HepG2 (cell line): ENCODE measurements around the gene SCUBE1. TPM values are rescaled to one million over a fixed set of nuclear protein-coding genes. Genes with fewer than 3 reads are reported as not detected.
A peak's percentile ranks its signal among the peaks of the same experiment; 100 is the strongest.

Experiments
- ATAC-seq: fragments of 200-7000 bp; cut with Tn5 transposase; 3 replicates; pipeline ENCODE4 v1.9.1; 2020; ENCODE audit warnings: mild to moderate bottlenecking, moderate library complexity
- BruUV-seq: library from RNA; stranded (reverse); fragments of 400-500 nt; replicated peaks from 2 replicates; lab custom pipeline; 2021; lab: Mats Ljungman, UMichigan
- CTCF ChIA-PET: fragments of 300-600 bp; formaldehyde crosslinking; extraction: SDS; loops from one replicate; lab custom pipeline; 2021; ENCODE audit warnings: low total read pairs, inconsistent platforms, low intra/inter-chr PET ratio; lab: Yijun Ruan, JAX
- POLR2A ChIA-PET: fragments of 350-600 bp; sonication (Branson Sonifier 250); formaldehyde crosslinking; loops from one replicate; lab custom pipeline; 2020; ENCODE audit warnings: antibody characterized with exemption, inconsistent platforms; lab: Yijun Ruan, JAX
- DNase-seq: peaks from one replicate; pipeline ENCODE4 v3.0.0-alpha.2; 2015; ENCODE audit warnings: low spot score
- FAIRE-seq: peaks from 3 replicates; lab custom pipeline; 2011; peaks lifted over from hg19 to GRCh38; lab: Jason Lieb, UNC
- H2AFZ ChIP-seq: one replicate; pipeline ENCODE4 v1.6.1; 2011; ENCODE audit warnings: low read length, inconsistent platforms
- H3K27ac ChIP-seq: fragments of 300-600 bp; 3 replicates; pipeline ENCODE4 v1.8.0; 2011; ENCODE audit warnings: mixed run types, mild to moderate bottlenecking, mixed read lengths, low read length, inconsistent platforms; ENCODE audit not compliant: insufficient read depth; ENCODE audit errors: extremely low read length
- H3K27me3 ChIP-seq, 2 experiments: fragments of 200-600 bp in 1 of 2; 2 replicates in 1 of 2; 3 replicates in 1 of 2; pipeline versions ENCODE4 v1.6.0 to v1.8.0; 2011; ENCODE audit warnings: low read length in 2 of 2, mild to moderate bottlenecking in 2 of 2, moderate library complexity in 2 of 2, inconsistent platforms in 1 of 2; ENCODE audit not compliant: insufficient read depth in 2 of 2, control insufficient read depth in 1 of 2
- H3K36me3 ChIP-seq, 2 experiments: fragments of 200-600 bp in 1 of 2; replicated peaks in 1 of 2; 2 replicates in 1 of 2; 3 replicates in 1 of 2; pipeline versions ENCODE4 v1.5.1 to v1.8.0; 2011; ENCODE audit warnings: low read length in 2 of 2, inconsistent platforms in 1 of 2; ENCODE audit not compliant: insufficient read depth in 2 of 2, control insufficient read depth in 1 of 2
- H3K4me1 ChIP-seq: 2 replicates; pipeline ENCODE4 v1.5.1; 2012; ENCODE audit warnings: low read length, inconsistent platforms; ENCODE audit not compliant: insufficient read depth
- H3K4me2 ChIP-seq: 2 replicates; pipeline ENCODE4 v1.6.0; 2011; ENCODE audit warnings: low read depth, low read length, inconsistent platforms
- H3K4me3 ChIP-seq, 3 experiments: fragments of 200-600 bp in 1 of 3; sonication (generic), shearing (Covaris generic) in 1 of 3; replicated peaks in 1 of 3; 2 replicates each; pipeline ENCODE4 v1.5.1; 2011 to 2016; ENCODE audit warnings: low read length in 3 of 3, inconsistent platforms in 2 of 3, low read depth in 2 of 3, mild to moderate bottlenecking in 2 of 3, control low read depth in 1 of 3, mixed read lengths in 1 of 3; ENCODE audit not compliant: insufficient read depth in 1 of 3
- H3K79me2 ChIP-seq: one replicate; pipeline ENCODE4 v1.6.1; 2011; ENCODE audit warnings: low read length, inconsistent platforms; ENCODE audit not compliant: insufficient read depth
- H3K9ac ChIP-seq: 2 replicates; pipeline ENCODE4 v1.6.0; 2011; ENCODE audit warnings: mild to moderate bottlenecking, low read depth, low read length, inconsistent platforms; ENCODE audit not compliant: insufficient read depth
- H3K9me3 ChIP-seq: 2 replicates; pipeline ENCODE4 v1.5.1; 2012; ENCODE audit warnings: mild to moderate bottlenecking, low read length
- H4K20me1 ChIP-seq: 2 replicates; pipeline ENCODE4 v1.6.0; 2011; ENCODE audit warnings: inconsistent platforms, mild to moderate bottlenecking, low read length, moderate library complexity; ENCODE audit not compliant: insufficient read depth
- AGO1 ChIP-seq: fragments of 200-400 bp; formaldehyde crosslinking; IDR thresholded peaks from 2 replicates; pipeline ENCODE4 v1.6.1; 2017; ENCODE audit warnings: mild to moderate bottlenecking, low read depth, low read length, moderate library complexity; ENCODE audit not compliant: poor library complexity, severe bottlenecking
- KDM2A ChIP-seq: sonication (generic); formaldehyde crosslinking; IDR thresholded peaks from 2 replicates; pipeline ENCODE4 v1.4.0; 2020; ENCODE audit warnings: low read depth, missing genetic modification reagents, borderline replicate concordance
- MTF2 ChIP-seq: sonication (generic); formaldehyde crosslinking; IDR thresholded peaks from 2 replicates; pipeline ENCODE4 v1.5.0; 2020; ENCODE audit warnings: missing genetic modification reagents, borderline replicate concordance
- PHF8 ChIP-seq: sonication (generic); formaldehyde crosslinking; IDR thresholded peaks from 2 replicates; pipeline ENCODE4 v1.5.0; 2020; ENCODE audit warnings: missing genetic modification reagents
- RARG ChIP-seq: sonication (generic); formaldehyde crosslinking; IDR thresholded peaks from 2 replicates; pipeline ENCODE4 v1.4.0; 2020; ENCODE audit warnings: low read depth, mild to moderate bottlenecking, missing genetic modification reagents
- RFX5 ChIP-seq: IDR thresholded peaks from 2 replicates; pipeline ENCODE4 v1.6.1; 2011; ENCODE audit warnings: low read depth, low read length, improper control_type of control experiment
- SALL2 ChIP-seq: sonication (generic); formaldehyde crosslinking; IDR thresholded peaks from 2 replicates; pipeline ENCODE4 v1.8.1; 2023; ENCODE audit warnings: mild to moderate bottlenecking, missing genetic modification reagents, inconsistent platforms
- ZEB1 ChIP-seq: IDR thresholded peaks from 2 replicates; pipeline ENCODE4 v1.6.1; 2012; ENCODE audit warnings: mild to moderate bottlenecking, low read depth, inconsistent platforms; ENCODE audit not compliant: insufficient replicate concordance
- ZFY ChIP-seq: sonication (generic); formaldehyde crosslinking; IDR thresholded peaks from 2 replicates; pipeline ENCODE4 v1.4.0; 2020; ENCODE audit warnings: missing genetic modification reagents
- ZNF224 ChIP-seq: sonication (generic); formaldehyde crosslinking; IDR thresholded peaks from 2 replicates; pipeline ENCODE4 v1.5.0; 2020; ENCODE audit warnings: mild to moderate bottlenecking, missing genetic modification reagents
- WGBS: methylation state at CpG from one replicate; pipeline ENCODE4 v1.1.6; 2017; ENCODE audit warnings: low lambda C conversion rate; 5-methylcytosine and 5-hydroxymethylcytosine counted together
- in situ Hi-C: cut with HindIII; loops from 2 replicates; pipeline ENCODE4 v1.10.0; 2017; ENCODE audit warnings: low pct_unique_long_range_greater_than_20kb; ENCODE audit not compliant: extremely low pct_ligation_motif_present
- intact Hi-C: fragments of 100-400 bp; cut with micrococcal nuclease; formaldehyde crosslinking; loops from one replicate; pipeline ENCODE4 v1.10.0; 2022; ENCODE audit not compliant: unreplicated experiment
- polyA plus RNA-seq, 8 experiments: library from polyadenylated mRNA; depleted of rRNA in 3 of 8; stranded (reverse) in 7 of 8; unstranded in 1 of 8; fragments of >200 nt; fragmentation: Illumina TruSeq in 4 of 8; extraction: Trizol in 4 of 8; gene quantifications; 2 replicates each; pipeline versions ENCODE4 v1.2.1 to v1.2.3, GENCODE V29; 2011 to 2016; ENCODE audit warnings: low read depth in 4 of 8, missing spikeins in 1 of 8, mixed read lengths in 1 of 8; ENCODE audit not compliant: insufficient read depth in 1 of 8
- total RNA-seq, 5 experiments: library from RNA; depleted of rRNA; stranded (reverse); fragments of >200 nt; fragmentation: Illumina TruSeq; extraction: Trizol; gene quantifications; 2 replicates each; pipeline ENCODE4 v1.2.3, GENCODE V29; 2016; ENCODE audit warnings: low read depth in 1 of 5

SCUBE1 gene
- total and polyA plus RNA-seq, 2 of the 13 experiments (the other 11 are each of a cell fraction or from before 2014, with no cell fraction given) = under 0.01 to 0.05 TPM

- in situ Hi-C loops (no loop called here), intact Hi-C loops (no loop called here)
- FAIRE-seq (no peak), DNase-seq (no peak), ATAC-seq (no peak; the same call in 2 of the 3 replicates)
- peak overlapping the region in 1 of 3 experiments; percentile 63; a peak in 1 of 6 replicates for H3K4me3 ChIP-seq
- ChIA-PET POLR2A (no interaction called here), CTCF (no interaction called here)
- no peaks in the 10 kb centered on the region for H3K36me3 ChIP-seq
- H3K9ac ChIP-seq = peak overlapping the region; percentile 41; the same call in 1 of the 2 replicates
- H2AFZ ChIP-seq = no peak overlapping the region
- H3K4me1 ChIP-seq = peaks cover 21% of the 10 kb centered on the region
- H3K27me3 ChIP-seq = peaks cover 4 to 39% of the 10 kb centered on the region in 2 experiments; a peak in 3 of 5 replicates
- WGBS = 74% methylated on average over 9 of the region's 18 CpGs
- peak overlapping the region; percentile 76 for H3K4me2 ChIP-seq
- TF ChIP-seq AGO1 (peak; percentile 27), MTF2 (CRISPR knock-in tag) (no peak), ZFY (CRISPR knock-in tag) (peak; percentile 6; the same call in 1 of the 2 replicates), SALL2 (no peak)
- no peaks in the 10 kb centered on the region for H4K20me1 ChIP-seq
- no TSS peak for BruUV-seq
- H3K79me2 ChIP-seq = no peaks in the 10 kb centered on the region
- no peaks in the 10 kb centered on the region for H3K9me3 ChIP-seq
- H3K27ac ChIP-seq = no peak overlapping the region
Measured at GRCh38 chr22:43152003-43152356, 191.2 kb downstream of the SCUBE1 start.

GRCh38 chr22:43151251-43152002 lies 191.7 kb downstream of the SCUBE1 start, which contains the start of gene TSPO:
Gene TSPO, plus strand, starts transcription at chr22:43151559. Its CDS starts 7,680 bp downstream, at chr22:43159239.
- H3K4me2 ChIP-seq = peak within 1 kb of the TSS; percentile 77
- intact Hi-C loops = no loop called here
- no peaks in the 10 kb centered on the region for H4K20me1 ChIP-seq
- in situ Hi-C loops = no loop called here
- H3K4me3 ChIP-seq = peak within 1 kb of the TSS; percentile 54 to 65 (median 59)
- H3K79me2 ChIP-seq = no peaks in the 10 kb centered on the region
- peak within 1 kb of the TSS; percentile 37 for H2AFZ ChIP-seq
- H3K9ac ChIP-seq = peak within 1 kb of the TSS; percentile 41; the same call in 1 of the 2 replicates
- H3K4me1 ChIP-seq = peaks cover 21% of the 10 kb centered on the region
- no peak for TF ChIP-seq ZEB1
- TF ChIP-seq PHF8 = 0 out of 2 replicates have a peak, but pooled peaks have one; percentile 6
- no peak for TF ChIP-seq ZNF224
- peak; percentile 39; the same call in 1 of the 2 replicates for TF ChIP-seq KDM2A (CRISPR knock-in tag)
- no peak for TF ChIP-seq RARG
- peak; percentile 91 for TF ChIP-seq RFX5
- TF ChIP-seq, all 625 proteins: peak for 3
- 2% methylated on average over 11 of the region's 75 CpGs for WGBS
- no peak for FAIRE-seq
- ATAC-seq = peak; percentile 39
- no peak for DNase-seq
- peaks cover 6 to 39% of the 10 kb centered on the region in 2 experiments; a peak in 3 of 5 replicates for H3K27me3 ChIP-seq
- ChIA-PET POLR2A (no interaction called here), CTCF (no interaction called here)
- H3K36me3 ChIP-seq = no peaks in the 10 kb centered on the region
- BruUV-seq = no TSS peak
- H3K9me3 ChIP-seq = no peaks in the 10 kb centered on the region
- no peak within 1 kb of the TSS for H3K27ac ChIP-seq
